ENCODE data around the gene JAZF1. TPM values are rescaled to one million over a fixed set of nuclear protein-coding genes. Genes with fewer than 3 reads are reported as not detected.

JAZF1 gene
- total RNA-seq, 1 donor from 2014 or later, result 33.8 TPM

DNA sequence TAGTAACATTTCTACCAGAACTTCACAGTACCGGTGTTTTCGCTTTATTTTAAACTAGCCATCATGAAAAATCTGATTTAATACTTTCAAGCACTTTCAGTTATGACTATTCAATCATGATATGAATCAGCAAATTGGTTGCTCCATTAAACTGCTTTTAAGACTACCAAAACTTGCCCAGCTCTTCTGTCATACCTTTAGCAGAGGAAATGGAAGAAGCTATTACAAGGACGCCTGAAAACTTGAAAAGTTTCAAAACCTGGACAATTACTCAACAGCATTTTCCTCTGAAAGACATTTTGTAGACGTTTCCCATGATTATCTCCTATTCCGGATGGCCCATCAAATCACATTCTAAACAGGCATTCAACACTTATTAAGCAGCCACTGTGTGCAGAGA, 2.0 kb downstream of the JAZF1 start:
- Mint-ChIP-seq H3K4me3 (ENCODE audit: unreplicated experiment) (peak overlapping the region; percentile 73), H3K4me1 (ENCODE audit: low read depth) (peaks cover 46% of the 10 kb centered on the region), H3K27me3 (ENCODE audit: low read depth) (no peaks in the 10 kb centered on the region), H3K9me3 (ENCODE audit: low read depth) (no peaks in the 10 kb centered on the region), H3K27ac (ENCODE audit: unreplicated experiment) (peak overlapping the region; percentile 15), H3K36me3 (ENCODE audit: low read depth) (no peaks in the 10 kb centered on the region)
- DNase-seq (ENCODE audit: low spot score), result no peak
- TF ChIP-seq, protein P1, sequence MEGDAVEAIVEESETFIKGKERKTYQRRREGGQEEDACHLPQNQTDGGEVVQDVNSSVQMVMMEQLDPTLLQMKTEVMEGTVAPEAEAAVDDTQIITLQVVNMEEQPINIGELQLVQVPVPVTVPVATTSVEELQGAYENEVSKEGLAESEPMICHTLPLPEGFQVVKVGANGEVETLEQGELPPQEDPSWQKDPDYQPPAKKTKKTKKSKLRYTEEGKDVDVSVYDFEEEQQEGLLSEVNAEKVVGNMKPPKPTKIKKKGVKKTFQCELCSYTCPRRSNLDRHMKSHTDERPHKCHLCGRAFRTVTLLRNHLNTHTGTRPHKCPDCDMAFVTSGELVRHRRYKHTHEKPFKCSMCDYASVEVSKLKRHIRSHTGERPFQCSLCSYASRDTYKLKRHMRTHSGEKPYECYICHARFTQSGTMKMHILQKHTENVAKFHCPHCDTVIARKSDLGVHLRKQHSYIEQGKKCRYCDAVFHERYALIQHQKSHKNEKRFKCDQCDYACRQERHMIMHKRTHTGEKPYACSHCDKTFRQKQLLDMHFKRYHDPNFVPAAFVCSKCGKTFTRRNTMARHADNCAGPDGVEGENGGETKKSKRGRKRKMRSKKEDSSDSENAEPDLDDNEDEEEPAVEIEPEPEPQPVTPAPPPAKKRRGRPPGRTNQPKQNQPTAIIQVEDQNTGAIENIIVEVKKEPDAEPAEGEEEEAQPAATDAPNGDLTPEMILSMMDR (IDR thresholded peaks at IDR 0.05), result no peak

DNA sequence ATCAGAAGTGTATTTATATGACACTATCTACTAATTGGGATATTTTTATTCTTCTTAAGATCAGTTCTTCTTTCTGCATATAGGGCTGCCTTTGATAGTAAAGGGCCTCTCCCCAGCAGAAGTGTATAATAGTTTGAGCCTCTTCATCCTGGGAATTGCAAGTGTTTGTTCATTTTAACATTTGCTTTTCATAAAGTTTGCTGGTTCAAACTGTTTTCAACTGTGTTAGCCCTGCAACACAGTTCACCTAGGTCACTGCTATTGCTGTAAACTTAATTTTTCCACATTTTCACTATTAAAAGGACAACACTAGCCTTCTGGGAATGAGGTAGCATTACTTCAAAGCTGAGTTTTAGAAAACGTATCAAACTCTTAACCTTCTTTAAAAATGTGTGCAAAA, 2.8 kb downstream of the JAZF1 start:
- TF ChIP-seq, protein P1 (IDR thresholded peaks at IDR 0.05), result no peak
- Mint-ChIP-seq H3K27me3 (ENCODE audit: low read depth) (no peaks in the 10 kb centered on the region), H3K9me3 (ENCODE audit: low read depth) (no peaks in the 10 kb centered on the region), H3K36me3 (ENCODE audit: low read depth) (no peaks in the 10 kb centered on the region), H3K4me3 (ENCODE audit: unreplicated experiment) (no peak overlapping the region), H3K4me1 (ENCODE audit: low read depth) (peaks cover 46% of the 10 kb centered on the region), H3K27ac (ENCODE audit: unreplicated experiment) (no peak overlapping the region)
- DNase-seq (ENCODE audit: low spot score), result no peak

DNA sequence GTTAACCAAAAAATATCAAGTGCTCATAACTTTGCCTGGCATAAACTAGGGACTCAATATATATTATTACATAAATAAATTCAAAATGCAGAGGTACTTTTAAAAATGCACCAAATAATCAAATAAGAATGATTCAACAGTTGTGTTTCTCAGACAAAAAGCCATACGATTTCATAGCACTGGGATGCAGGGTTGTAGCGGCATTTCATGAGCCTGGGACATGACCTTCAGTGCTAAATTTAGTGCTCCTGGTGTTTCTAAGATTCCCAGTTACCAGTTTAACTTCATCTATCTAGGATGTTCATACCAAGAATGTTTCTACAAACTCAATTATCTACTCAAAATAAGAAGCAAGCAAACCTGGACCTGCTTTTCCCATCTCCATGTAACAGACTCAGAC, 4.0 kb downstream of the JAZF1 start:
- H3K4me1 Mint-ChIP-seq (ENCODE audit: low read depth), result peaks cover 46% of the 10 kb centered on the region
- H3K4me3 Mint-ChIP-seq (ENCODE audit: unreplicated experiment), result no peak overlapping the region
- peak overlapping the region; percentile 53 for H3K27ac Mint-ChIP-seq (ENCODE audit: unreplicated experiment)
- no peak for DNase-seq (ENCODE audit: low spot score)
- H3K27me3 Mint-ChIP-seq (ENCODE audit: low read depth), result no peaks in the 10 kb centered on the region
- H3K9me3 Mint-ChIP-seq (ENCODE audit: low read depth), result no peaks in the 10 kb centered on the region
- no peaks in the 10 kb centered on the region for H3K36me3 Mint-ChIP-seq (ENCODE audit: low read depth)
- TF ChIP-seq, protein P1 (IDR thresholded peaks at IDR 0.05), result no peak

DNA sequence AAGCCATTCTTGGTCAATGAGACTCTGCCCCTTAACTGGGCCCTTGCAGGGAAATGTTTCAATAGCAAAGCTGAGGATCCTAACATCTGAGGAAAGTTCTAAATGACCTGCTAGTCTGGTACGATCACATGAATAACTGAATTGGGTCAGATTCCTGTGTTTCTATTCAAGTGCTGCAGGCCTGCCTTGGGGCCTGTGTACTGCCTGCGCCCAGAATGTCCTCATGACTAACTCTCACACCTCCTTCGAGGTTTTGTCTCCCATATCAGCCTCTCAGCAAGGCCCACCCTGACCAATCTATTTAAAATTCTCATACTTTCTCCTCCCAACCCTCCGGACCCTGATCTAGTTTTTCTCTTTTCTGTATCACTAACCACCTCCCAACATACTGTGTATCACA, 4.4 kb downstream of the JAZF1 start:
- H3K4me3 Mint-ChIP-seq (ENCODE audit: unreplicated experiment), result no peak overlapping the region
- TF ChIP-seq, protein P1 (IDR thresholded peaks at IDR 0.05), result no peak
- no peaks in the 10 kb centered on the region for H3K9me3 Mint-ChIP-seq (ENCODE audit: low read depth)
- H3K4me1 Mint-ChIP-seq (ENCODE audit: low read depth), result peaks cover 45% of the 10 kb centered on the region
- no peaks in the 10 kb centered on the region for H3K36me3 Mint-ChIP-seq (ENCODE audit: low read depth)
- no peaks in the 10 kb centered on the region for H3K27me3 Mint-ChIP-seq (ENCODE audit: low read depth)
- H3K27ac Mint-ChIP-seq (ENCODE audit: unreplicated experiment), result peak overlapping the region; percentile 53
- DNase-seq (ENCODE audit: low spot score), result no peak

DNA sequence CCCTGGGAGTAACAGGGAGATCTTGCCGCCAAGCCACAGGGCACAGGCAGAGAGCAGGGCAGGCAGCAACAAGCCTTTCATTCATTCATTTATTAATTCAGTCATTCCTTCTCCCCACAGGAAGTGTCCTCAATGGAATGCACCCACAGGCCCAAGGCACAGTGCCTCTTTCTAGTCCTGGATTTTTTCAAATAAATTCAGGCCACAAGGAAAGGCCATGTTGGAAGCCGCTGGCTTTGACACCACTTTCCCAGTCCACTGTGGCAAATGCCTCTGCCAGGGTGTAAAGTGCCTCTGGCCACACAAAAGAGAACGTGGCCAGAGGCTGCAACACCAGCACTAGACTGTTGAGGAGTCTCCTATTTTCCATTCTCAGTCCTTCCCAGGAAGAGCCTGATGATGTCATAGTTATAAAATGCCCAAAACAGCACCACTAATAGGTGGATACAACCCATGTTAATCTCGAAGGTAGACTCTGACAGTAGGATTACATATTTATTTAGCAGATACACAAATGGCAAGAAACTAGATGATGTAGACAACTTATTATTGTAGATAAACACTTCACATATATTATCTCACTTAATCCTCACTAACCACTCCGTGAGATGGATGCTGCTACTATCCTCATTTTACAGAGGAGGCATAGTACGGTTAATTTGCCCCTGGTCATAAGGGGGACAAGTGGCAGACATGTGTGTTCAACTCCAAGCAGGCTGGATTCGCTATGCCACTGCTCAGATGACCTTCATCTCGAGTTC, 5.5 kb downstream of the JAZF1 start:
- DNase-seq (ENCODE audit: low spot score), result no peak
- Mint-ChIP-seq H3K4me3 (ENCODE audit: unreplicated experiment) (no peak overlapping the region), H3K27me3 (ENCODE audit: low read depth) (no peaks in the 10 kb centered on the region), H3K4me1 (ENCODE audit: low read depth) (peaks cover 40% of the 10 kb centered on the region), H3K9me3 (ENCODE audit: low read depth) (no peaks in the 10 kb centered on the region), H3K36me3 (ENCODE audit: low read depth) (peaks cover 2% of the 10 kb centered on the region), H3K27ac (ENCODE audit: unreplicated experiment) (peak overlapping the region; percentile 8)
- TF ChIP-seq, protein P1 (IDR thresholded peaks at IDR 0.05), result no peak

Data from chondrocyte (in vitro differentiated cells).